ENCODE results near the gene ZBTB17.

DNA sequence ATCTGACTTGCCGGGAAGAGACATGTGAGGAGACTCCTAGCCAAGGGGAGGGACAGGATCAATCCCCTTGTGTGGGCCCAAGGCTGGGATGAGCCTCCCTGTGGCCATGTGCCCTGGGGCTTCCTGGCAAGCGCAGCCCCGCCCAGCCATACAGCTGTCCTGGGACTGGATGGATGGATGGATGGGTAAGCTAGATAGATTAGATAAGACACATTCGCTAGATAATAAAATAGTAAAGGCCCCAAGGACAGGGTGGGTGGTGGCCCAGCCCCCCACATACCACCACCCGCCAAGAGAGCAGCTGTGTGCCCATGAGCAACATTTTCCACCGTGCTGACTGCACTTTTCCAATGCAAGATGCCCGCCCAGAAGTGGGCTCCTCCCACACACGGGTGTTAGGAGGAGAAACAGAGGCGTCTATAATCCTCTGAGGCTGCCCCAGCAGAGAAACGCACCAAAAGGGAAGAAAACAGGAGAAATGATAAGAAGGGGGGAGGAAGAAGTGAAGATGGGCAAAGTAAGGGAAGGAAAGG is 25.1 kb downstream of the ZBTB17 start:
- no peak for TF ChIP-seq POLR2A (IDR thresholded peaks at IDR 0.05)
- TF ChIP-seq, protein P1, sequence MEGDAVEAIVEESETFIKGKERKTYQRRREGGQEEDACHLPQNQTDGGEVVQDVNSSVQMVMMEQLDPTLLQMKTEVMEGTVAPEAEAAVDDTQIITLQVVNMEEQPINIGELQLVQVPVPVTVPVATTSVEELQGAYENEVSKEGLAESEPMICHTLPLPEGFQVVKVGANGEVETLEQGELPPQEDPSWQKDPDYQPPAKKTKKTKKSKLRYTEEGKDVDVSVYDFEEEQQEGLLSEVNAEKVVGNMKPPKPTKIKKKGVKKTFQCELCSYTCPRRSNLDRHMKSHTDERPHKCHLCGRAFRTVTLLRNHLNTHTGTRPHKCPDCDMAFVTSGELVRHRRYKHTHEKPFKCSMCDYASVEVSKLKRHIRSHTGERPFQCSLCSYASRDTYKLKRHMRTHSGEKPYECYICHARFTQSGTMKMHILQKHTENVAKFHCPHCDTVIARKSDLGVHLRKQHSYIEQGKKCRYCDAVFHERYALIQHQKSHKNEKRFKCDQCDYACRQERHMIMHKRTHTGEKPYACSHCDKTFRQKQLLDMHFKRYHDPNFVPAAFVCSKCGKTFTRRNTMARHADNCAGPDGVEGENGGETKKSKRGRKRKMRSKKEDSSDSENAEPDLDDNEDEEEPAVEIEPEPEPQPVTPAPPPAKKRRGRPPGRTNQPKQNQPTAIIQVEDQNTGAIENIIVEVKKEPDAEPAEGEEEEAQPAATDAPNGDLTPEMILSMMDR (IDR thresholded peaks at IDR 0.05) = no peak

Data from prostate gland (tissue), 2 donors.